Colonic mucosa (tissue), 4 donors: ENCODE data around the gene VASH2. TPM values are rescaled to one million over a fixed set of nuclear protein-coding genes. Genes with fewer than 3 reads are reported as not detected.
"Not testable (repeated sequence)": the region's sequence is repeated elsewhere in the genome, so short reads cannot be mapped to it uniquely, and the experiment has no call there.

Source experiments
- DNase-seq: peaks from one replicate; pipeline ENCODE4 v3.0.0-alpha.2; 2020
- H3K27ac ChIP-seq: fragments of 200-600 bp; one replicate; pipeline ENCODE4 v1.8.0; 2021
- H3K27me3 ChIP-seq: fragments of 200-600 bp; one replicate; pipeline ENCODE4 v1.8.0; 2021
- H3K36me3 ChIP-seq: fragments of 200-600 bp; one replicate; pipeline ENCODE4 v1.8.0; 2021
- H3K4me1 ChIP-seq: fragments of 200-600 bp; one replicate; pipeline ENCODE4 v1.8.0; 2021; ENCODE audit warnings: mild to moderate bottlenecking
- H3K4me3 ChIP-seq: fragments of 200-600 bp; one replicate; pipeline ENCODE4 v1.8.0; 2021
- H3K9ac ChIP-seq, 2 donors: one replicate each; pipeline ENCODE4 v1.7.0; 2013; ENCODE audit warnings: control low read depth in 2 of 2, low read depth in 2 of 2, low read length in 2 of 2
- H3K9me3 ChIP-seq: fragments of 200-600 bp; one replicate; pipeline ENCODE4 v1.8.0; 2021
- CTCF ChIP-seq: fragments of 200-600 bp; IDR thresholded peaks from one replicate; pipeline ENCODE4 v1.8.0; 2022; ENCODE audit warnings: antibody characterized with exemption, mild to moderate bottlenecking
- intact Hi-C: fragments of 100-400 bp; cut with DNase I; formaldehyde crosslinking; loops from one replicate; pipeline ENCODE4 v1.14.1; 2022
- total RNA-seq, 2 donors: library from RNA; stranded (reverse); fragmentation: NEBNext Ultra II Directional in 1 of 2; extraction: Animal tissue kit (Norgen Biotek cat#: 25700) in 1 of 2; gene quantifications; one replicate each; pipeline ENCODE4 v1.2.1, GENCODE V29; 2021
- donor health status: healthy.
- donor health status: DM: no; HTN: no; CAD: no.
- donor health status: DM: no; HTN: no; CAD: no.

VASH2 gene
- total RNA-seq, 2 donors from 2014 or later = 0.48 to 1.6 TPM

- H3K4me3 ChIP-seq = no peak overlapping the region
- no peak for TF ChIP-seq CTCF
- no peaks in the 10 kb centered on the region for H3K36me3 ChIP-seq
- no peak overlapping the region for H3K9ac ChIP-seq
- no peaks in the 10 kb centered on the region for H3K4me1 ChIP-seq
- no peaks in the 10 kb centered on the region for H3K27me3 ChIP-seq
- intact Hi-C loops = loop anchor here (10.0 kb wide), 1 partner anchor 320 kb away; no protein-coding TSS in a partner anchor
- DNase-seq = no peak
- H3K9me3 ChIP-seq = no peaks in the 10 kb centered on the region
- no peak overlapping the region for H3K27ac ChIP-seq
Measured at GRCh38 chr1:212984522-212985291, 34.4 kb downstream of the VASH2 start.

GRCh38 chr1:212986551-212986950 is 36.2 kb downstream of the VASH2 start:
- no peak for TF ChIP-seq CTCF
- Histone ChIP-seq H3K9me3 (no peaks in the 10 kb centered on the region), H3K36me3 (no peaks in the 10 kb centered on the region), H3K4me3 (no peak overlapping the region), H3K4me1 (no peaks in the 10 kb centered on the region), H3K27ac (no peak overlapping the region), H3K9ac (no peak overlapping the region), H3K27me3 (no peaks in the 10 kb centered on the region)
- no peak for DNase-seq
- intact Hi-C loops = loop anchor here (10.0 kb wide), 1 partner anchor 322 kb away; no protein-coding TSS in a partner anchor

GRCh38 chr1:212987702-212988322 is 37.5 kb downstream of the VASH2 start:
- Histone ChIP-seq H3K9me3 (no peaks in the 10 kb centered on the region), H3K4me1 (no peaks in the 10 kb centered on the region), H3K27me3 (no peaks in the 10 kb centered on the region), H3K9ac (no peak overlapping the region), H3K36me3 (no peaks in the 10 kb centered on the region), H3K27ac (no peak overlapping the region), H3K4me3 (no peak overlapping the region)
- intact Hi-C loops = loop anchor here (10.0 kb wide), 1 partner anchor 323 kb away; no protein-coding TSS in a partner anchor
- no peak for TF ChIP-seq CTCF
- DNase-seq = no peak

- H3K4me3 ChIP-seq = no peak overlapping the region
- H3K9ac ChIP-seq = no peak overlapping the region
- no peak overlapping the region for H3K27ac ChIP-seq
- DNase-seq = no peak
- H3K9me3 ChIP-seq = no peaks in the 10 kb centered on the region
- TF ChIP-seq CTCF = no peak
- H3K4me1 ChIP-seq = no peaks in the 10 kb centered on the region
- H3K27me3 ChIP-seq = no peaks in the 10 kb centered on the region
- H3K36me3 ChIP-seq = no peaks in the 10 kb centered on the region
- intact Hi-C loops = loop anchor here (5.0 kb wide), 1 partner anchor 173 kb away; no protein-coding TSS in a partner anchor
Measured at GRCh38 chr1:212990276-212990675, 39.9 kb downstream of the VASH2 start.

- not testable (repeated sequence) for H3K27me3 ChIP-seq, H3K27ac ChIP-seq, H3K4me3 ChIP-seq, H3K36me3 ChIP-seq, DNase-seq, H3K9ac ChIP-seq, H3K9me3 ChIP-seq, H3K4me1 ChIP-seq
- intact Hi-C loops = loop anchor here (5.0 kb wide), 1 partner anchor 177 kb away; no protein-coding TSS in a partner anchor
Measured at GRCh38 chr1:212993960-212994359, 43.6 kb downstream of the VASH2 start.

- H3K9me3 ChIP-seq = no peaks in the 10 kb centered on the region
- intact Hi-C loops = loop anchor here (5.0 kb wide), 1 partner anchor 178 kb away; no protein-coding TSS in a partner anchor
- no peaks in the 10 kb centered on the region for H3K4me1 ChIP-seq
- DNase-seq = no peak
- no peak overlapping the region for H3K27ac ChIP-seq
- H3K4me3 ChIP-seq = no peak overlapping the region
- no peaks in the 10 kb centered on the region for H3K27me3 ChIP-seq
- H3K9ac ChIP-seq = no peak overlapping the region
- no peak for TF ChIP-seq CTCF
- peaks cover 3% of the 10 kb centered on the region for H3K36me3 ChIP-seq
Measured at GRCh38 chr1:212994926-212995325, 44.6 kb downstream of the VASH2 start.
